ENCODE measurements around the gene MESD.

DNA sequence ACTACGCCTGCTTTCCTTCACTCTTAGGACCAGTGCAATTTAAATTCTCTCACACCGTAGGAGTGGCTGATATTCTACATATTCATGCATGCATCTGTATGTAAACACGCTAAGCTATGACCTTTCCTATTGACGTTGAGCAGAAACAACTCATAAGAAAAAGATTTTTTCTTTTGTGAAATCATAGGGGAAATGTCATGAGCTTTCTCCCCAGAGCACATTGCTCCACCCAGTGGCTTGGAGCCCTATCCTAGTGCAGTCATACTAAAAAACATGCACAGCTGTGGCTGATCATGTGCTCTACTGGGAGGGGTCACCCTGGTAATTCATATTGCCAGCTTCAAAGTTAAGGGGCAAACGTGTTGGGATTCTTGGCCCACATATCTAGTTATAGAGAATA is 1.8 kb upstream of the MESD start:
- TF ChIP-seq, protein P1, sequence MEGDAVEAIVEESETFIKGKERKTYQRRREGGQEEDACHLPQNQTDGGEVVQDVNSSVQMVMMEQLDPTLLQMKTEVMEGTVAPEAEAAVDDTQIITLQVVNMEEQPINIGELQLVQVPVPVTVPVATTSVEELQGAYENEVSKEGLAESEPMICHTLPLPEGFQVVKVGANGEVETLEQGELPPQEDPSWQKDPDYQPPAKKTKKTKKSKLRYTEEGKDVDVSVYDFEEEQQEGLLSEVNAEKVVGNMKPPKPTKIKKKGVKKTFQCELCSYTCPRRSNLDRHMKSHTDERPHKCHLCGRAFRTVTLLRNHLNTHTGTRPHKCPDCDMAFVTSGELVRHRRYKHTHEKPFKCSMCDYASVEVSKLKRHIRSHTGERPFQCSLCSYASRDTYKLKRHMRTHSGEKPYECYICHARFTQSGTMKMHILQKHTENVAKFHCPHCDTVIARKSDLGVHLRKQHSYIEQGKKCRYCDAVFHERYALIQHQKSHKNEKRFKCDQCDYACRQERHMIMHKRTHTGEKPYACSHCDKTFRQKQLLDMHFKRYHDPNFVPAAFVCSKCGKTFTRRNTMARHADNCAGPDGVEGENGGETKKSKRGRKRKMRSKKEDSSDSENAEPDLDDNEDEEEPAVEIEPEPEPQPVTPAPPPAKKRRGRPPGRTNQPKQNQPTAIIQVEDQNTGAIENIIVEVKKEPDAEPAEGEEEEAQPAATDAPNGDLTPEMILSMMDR (IDR thresholded peaks at IDR 0.05 in 4 of 5, conservative IDR thresholded peaks at IDR 0.05 in 1 of 5), result no peak
- TF ChIP-seq POLR2A (IDR thresholded peaks at IDR 0.05), result no peak

Measured in gastrocnemius medialis (tissue), 4 donors.